Endothelial cell of umbilical vein (primary cell): Measurements from ENCODE around the gene C10orf105.

Experiments
- CTCF ChIP-seq, 2 donors: IDR thresholded peaks; 1 replicate in 1 of 2; 2 replicates in 1 of 2; pipeline ENCODE4 v1.5.1; 2011; ENCODE audit warnings: low read length in 2 of 2, mild to moderate bottlenecking in 2 of 2, moderate library complexity in 2 of 2, control low read depth in 1 of 2, inconsistent platforms in 1 of 2, low read depth in 1 of 2; ENCODE audit not compliant: insufficient read depth in 1 of 2; ENCODE audit errors: extremely low read depth in 1 of 2
- EZH2 ChIP-seq: IDR thresholded peaks from 2 replicates; pipeline ENCODE4 v1.6.1; 2012; ENCODE audit warnings: borderline replicate concordance, low read depth, mild to moderate bottlenecking, moderate library complexity, low read length, inconsistent platforms; ENCODE audit not compliant: severe bottlenecking
- POLR2A ChIP-seq: IDR thresholded peaks from 2 replicates; pipeline ENCODE4 v1.6.1; 2012; ENCODE audit warnings: low read depth, mild to moderate bottlenecking, control low read depth, low read length
- POLR2AphosphoS5 ChIP-seq: IDR thresholded peaks from 2 replicates; pipeline ENCODE4 v1.6.1; 2012; ENCODE audit warnings: low read depth, mild to moderate bottlenecking, control low read depth, low read length, moderate library complexity; ENCODE audit not compliant: insufficient read depth

GRCh38 chr10:71725998-71726579 is 6.5 kb upstream of the C10orf105 start:
- peak; percentile 34 to 51 for TF ChIP-seq CTCF (IDR thresholded peaks at IDR 0.05; ENCODE audit: extremely low read depth in 1 of 2, insufficient read depth in 1 of 2, low read depth in 1 of 2, low read length in 2 of 2)
- no peak for TF ChIP-seq POLR2A
- no peak for TF ChIP-seq POLR2AphosphoS5
- TF ChIP-seq EZH2: no peak
